RKO (cell line): ENCODE results near the gene BCL2L13.
A peak's percentile ranks its signal among the peaks of the same experiment; 100 is the strongest.
"Not testable (repeated sequence)": the region's sequence is repeated elsewhere in the genome, so short reads cannot be mapped to it uniquely, and the experiment has no call there.

Experiments used
- DNase-seq: peaks from one replicate; pipeline ENCODE4 v3.0.0-alpha.2; 2016; ENCODE audit warnings: low spot score

The BCL2L13 gene

GRCh38 chr22:17638432-17639246, at the start of gene BCL2L13:
BCL2L13 (plus strand) TSS chr22:17638757; CDS start chr22:17655712, 16,955 bp downstream.
- DNase-seq = peak; percentile 91

GRCh38 chr22:17589810-17590375, 48.7 kb upstream of the BCL2L13 start:
- no peak for DNase-seq

GRCh38 chr22:17590586-17590985, 48.0 kb upstream of the BCL2L13 start:
- no peak for DNase-seq

- DNase-seq = no peak
Observed at GRCh38 chr22:17592201-17592600, 46.4 kb upstream of the BCL2L13 start.

DNA sequence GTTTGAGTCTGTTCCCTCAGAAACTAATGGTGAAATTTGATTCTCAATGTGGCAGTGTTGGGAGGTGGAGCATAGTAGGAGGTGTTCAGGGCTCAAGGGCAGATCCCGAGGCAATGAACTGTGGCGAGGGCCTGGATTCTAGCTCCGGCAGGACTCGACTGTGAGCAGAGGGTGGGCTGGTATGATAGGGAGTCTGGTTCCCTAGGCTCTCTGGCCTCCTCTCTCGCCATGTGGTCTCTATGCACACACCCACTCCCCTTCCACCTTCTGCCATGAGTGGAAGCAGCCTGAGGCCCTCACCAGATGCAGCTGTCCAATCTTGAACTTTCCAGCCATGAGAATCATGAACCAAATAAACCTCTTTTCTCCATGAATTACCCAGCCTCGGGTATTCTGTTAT, 42.3 kb upstream of the BCL2L13 start:
- DNase-seq = no peak

DNA sequence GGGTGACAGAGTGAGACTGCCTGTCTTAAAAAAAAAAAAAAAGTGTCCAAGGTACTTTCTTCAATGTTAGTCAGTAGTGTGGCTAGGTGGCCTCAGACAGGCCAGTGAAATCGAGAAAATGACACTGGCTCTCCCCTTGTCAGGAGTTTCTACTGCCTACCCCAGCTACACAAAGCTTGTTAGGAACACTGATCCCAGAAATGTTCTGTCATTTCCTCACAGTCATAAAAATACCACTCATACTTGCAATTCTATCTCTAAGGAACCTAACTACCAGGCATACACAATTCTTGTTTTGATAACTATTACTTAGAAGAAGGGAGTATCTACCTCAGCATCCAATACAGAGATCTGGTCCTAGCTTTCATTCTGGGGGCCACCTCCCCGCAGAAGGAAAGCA, 41.3 kb upstream of the BCL2L13 start:
- no peak for DNase-seq

- no peak for DNase-seq
Observed at GRCh38 chr22:17598318-17598717, 40.2 kb upstream of the BCL2L13 start.

GRCh38 chr22:17601031-17601430, 37.5 kb upstream of the BCL2L13 start:
- no peak for DNase-seq

DNA sequence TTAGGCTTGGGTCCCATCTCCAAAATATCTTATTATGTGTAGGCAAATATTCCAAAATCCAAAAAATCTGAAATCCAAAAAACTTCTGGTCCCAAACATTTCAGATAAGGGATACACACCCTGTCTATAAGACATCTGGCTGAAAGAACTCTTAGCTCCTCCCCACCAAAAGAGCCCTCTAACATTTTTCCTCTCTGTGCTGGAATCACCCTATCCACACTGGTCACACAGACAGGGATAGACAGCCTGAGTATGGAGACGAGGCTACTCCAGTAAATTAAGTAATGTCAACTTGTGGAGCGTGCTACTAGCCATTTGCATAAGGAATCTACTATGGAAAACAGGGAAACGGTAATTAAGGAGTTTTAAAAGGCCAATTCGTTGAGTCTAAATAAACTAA, 34.9 kb upstream of the BCL2L13 start:
- no peak for DNase-seq

DNA sequence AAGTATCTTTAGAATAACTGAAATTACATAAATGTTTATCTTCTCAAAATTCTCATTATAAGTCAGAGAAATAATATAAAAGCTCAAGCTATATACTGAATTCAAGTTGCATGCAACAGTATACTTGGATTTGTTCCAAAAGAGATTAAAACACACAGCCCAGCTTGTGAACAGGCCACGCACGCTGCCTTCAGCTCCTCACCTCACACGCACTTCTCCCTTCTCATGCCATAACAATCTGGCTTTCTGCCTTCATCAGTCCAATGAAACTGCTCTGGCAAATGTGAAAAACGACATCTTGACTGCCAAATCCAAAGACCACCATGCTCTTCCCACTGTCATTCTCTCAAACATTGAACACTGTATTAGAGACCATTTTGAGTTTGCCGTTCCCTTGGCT, 32.1 kb upstream of the BCL2L13 start:
- no peak for DNase-seq

- no peak for DNase-seq
Observed at GRCh38 chr22:17607891-17608521, 30.6 kb upstream of the BCL2L13 start.

- no peak for DNase-seq
Observed at GRCh38 chr22:17612057-17612456, 26.5 kb upstream of the BCL2L13 start.

- DNase-seq = no peak
Observed at GRCh38 chr22:17613280-17613679, 25.3 kb upstream of the BCL2L13 start.

DNA sequence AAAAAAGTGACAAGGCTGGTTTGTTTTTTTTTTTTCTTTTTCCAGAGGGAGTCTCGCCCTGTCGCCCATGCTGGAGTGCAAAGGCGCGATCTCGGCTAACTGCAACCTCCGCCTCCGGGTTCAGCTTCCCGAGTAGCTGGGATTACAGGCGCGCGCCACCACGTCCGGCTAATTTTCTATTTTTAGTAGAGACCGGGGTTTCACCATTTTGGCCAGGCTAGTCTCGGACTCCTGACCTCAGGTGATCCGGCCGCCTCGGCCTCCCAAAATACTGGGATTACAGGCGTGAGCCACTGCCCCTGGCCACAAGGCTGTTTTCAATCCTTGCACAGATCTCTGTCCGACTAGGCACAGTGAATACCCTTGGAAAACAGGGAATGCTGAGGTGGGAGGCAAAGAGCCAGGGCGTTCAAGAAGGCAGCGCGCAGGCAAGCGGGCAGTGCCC, 10.6 kb upstream of the BCL2L13 start:
- DNase-seq = no peak

- DNase-seq = peak; percentile 97
Observed at GRCh38 chr22:17628406-17629172, 10.0 kb upstream of the BCL2L13 start, which contains the start of gene ATP6V1E1. ATP6V1E1 (minus strand) TSS chr22:17628749; CDS start chr22:17628635, 114 bp downstream.

GRCh38 chr22:17629173-17629489, 9.4 kb upstream of the BCL2L13 start:
- no peak for DNase-seq

- no peak for DNase-seq
Observed at GRCh38 chr22:17629641-17630040, 8.9 kb upstream of the BCL2L13 start.

- DNase-seq = no peak
Observed at GRCh38 chr22:17631076-17631565, 7.4 kb upstream of the BCL2L13 start.

DNA sequence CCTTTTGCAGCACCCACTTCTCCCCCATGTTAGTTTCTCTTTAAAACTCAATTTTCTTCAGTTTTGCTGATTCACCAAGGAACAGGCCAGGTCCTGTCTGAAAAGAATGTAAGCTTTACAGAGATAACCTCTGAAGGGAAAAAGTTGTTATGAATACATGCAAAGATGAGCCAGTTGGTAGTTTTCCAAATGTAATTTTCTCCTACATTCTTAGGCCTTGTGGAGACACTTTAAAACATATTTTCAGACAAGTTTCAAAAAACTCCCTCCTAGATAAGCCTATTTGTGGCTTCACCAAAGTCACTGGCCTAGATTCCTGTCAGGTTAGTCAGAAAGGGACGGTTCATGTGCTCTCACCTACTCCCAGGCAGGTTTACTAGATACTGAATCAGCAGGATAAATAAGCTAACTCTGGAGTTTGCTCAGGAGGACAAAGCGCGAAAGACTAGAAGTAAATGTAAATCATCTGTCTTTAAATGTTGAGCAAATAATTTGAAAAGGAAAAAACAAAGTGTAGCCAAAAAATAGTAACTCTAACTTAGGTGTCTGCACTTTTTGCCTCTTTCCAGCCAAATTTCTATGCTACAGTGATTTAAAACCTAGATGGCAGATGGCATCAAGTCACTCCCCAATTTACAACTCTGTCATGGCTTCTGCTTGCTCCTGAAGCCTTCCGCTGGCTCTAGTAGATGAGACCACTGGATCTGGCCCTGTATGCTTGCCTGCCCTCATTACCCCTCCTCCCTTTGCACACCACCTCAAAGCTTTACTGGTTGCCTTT, 5.2 kb upstream of the BCL2L13 start:
- no peak for DNase-seq

DNA sequence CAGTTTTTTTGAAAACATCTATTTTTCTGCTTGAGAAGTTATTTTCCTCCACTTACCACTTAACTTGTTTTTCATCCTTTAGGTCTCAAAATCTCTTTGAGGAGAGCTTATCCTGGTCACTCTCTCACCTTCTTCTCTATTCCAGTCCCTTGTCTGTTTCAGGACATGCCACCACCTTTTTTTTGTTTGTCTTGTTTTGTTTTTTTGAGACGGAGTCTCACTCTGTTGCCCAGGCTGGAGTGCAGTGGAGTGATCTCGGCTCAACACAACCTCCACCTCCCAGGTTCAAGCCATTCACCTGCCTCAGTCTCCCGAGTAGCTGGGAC, 4.6 kb upstream of the BCL2L13 start:
- no peak for DNase-seq

DNA sequence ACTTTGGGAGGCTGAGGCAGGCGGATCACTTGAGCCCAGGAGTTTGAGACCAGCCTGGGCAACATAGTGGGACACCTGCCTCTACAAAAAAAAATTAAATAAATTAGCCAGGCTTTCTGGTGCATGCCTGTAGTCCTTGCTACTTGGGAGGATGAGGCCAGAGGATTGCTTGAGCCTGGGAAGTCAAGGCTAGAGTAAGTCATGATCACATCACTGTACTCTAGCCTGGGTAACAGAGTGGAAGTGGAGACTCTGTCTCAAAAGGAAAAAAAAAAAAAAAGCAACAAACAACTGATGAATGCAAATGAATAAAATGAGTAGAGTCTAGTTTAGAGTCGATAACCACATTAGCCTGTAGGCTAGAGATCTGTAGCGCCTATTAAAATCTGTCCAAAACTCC, 3.9 kb upstream of the BCL2L13 start:
- no peak for DNase-seq

DNA sequence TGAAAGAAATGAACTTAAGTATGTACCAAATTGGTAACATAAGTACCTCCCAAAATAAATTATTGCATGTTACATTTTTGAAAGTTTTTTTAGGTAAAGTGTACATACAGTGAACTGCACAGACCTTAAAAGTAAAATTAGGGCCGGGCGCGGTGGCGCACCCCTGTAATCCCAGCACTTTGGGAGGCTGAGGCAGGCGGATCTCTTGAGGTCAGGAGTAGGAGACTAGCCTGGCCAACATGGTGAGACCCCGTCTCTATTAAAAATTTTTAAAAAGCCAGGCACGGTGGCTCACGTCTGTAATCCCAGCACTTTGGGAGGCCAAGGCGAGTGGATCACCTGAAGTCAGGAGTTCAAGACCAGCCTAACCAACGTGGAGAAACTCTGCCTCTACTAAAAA, 1.7 kb upstream of the BCL2L13 start:
- DNase-seq = not testable (repeated sequence)
